Measurements from ENCODE around the gene LCN6.
"Not testable (repeated sequence)": the region's sequence is repeated elsewhere in the genome, so short reads cannot be mapped to it uniquely, and the experiment has no call there.

Gene LCN6

GRCh38 chr9:136722093-136722968, 26.0 kb downstream of the LCN6 start:
- no peak for DNase-seq

GRCh38 chr9:136721339-136722092, 26.8 kb downstream of the LCN6 start:
- no peak for DNase-seq

GRCh38 chr9:136720898-136721338, 27.4 kb downstream of the LCN6 start:
- DNase-seq: no peak

GRCh38 chr9:136720251-136720897, 28.0 kb downstream of the LCN6 start:
- DNase-seq: no peak

GRCh38 chr9:136719195-136719880, 29.0 kb downstream of the LCN6 start:
- peak; percentile 61 for DNase-seq

- DNase-seq: no peak
Observed at GRCh38 chr9:136718345-136719194, 29.8 kb downstream of the LCN6 start.

- no peak for DNase-seq
Observed at GRCh38 chr9:136717399-136717798, 30.9 kb downstream of the LCN6 start.

- DNase-seq: no peak
Observed at GRCh38 chr9:136714893-136715274, 33.4 kb downstream of the LCN6 start.

- DNase-seq: no peak
Observed at GRCh38 chr9:136714096-136714892, 34.0 kb downstream of the LCN6 start.

GRCh38 chr9:136713550-136713949, 34.8 kb downstream of the LCN6 start:
- no peak for DNase-seq

- no peak for DNase-seq
Observed at GRCh38 chr9:136712690-136713544, 35.4 kb downstream of the LCN6 start.

GRCh38 chr9:136711751-136712689, 36.3 kb downstream of the LCN6 start, which contains the start of gene DIPK1B:
TSS of gene DIPK1B (plus strand) at chr9:136712572. CDS start at chr9:136712666, 94 bp downstream.
- no peak for DNase-seq

GRCh38 chr9:136711219-136711648, 37.1 kb downstream of the LCN6 start:
- DNase-seq: not testable (repeated sequence)

GRCh38 chr9:136710543-136710942, 37.8 kb downstream of the LCN6 start:
- DNase-seq: no peak

GRCh38 chr9:136709454-136710109, 38.7 kb downstream of the LCN6 start:
- no peak for DNase-seq

GRCh38 chr9:136707849-136708517, 40.3 kb downstream of the LCN6 start:
- DNase-seq: no peak

GRCh38 chr9:136707011-136707410, 41.3 kb downstream of the LCN6 start:
- no peak for DNase-seq
